GM12891 (cell line): ENCODE data around the gene DDX18.

Experiments
- PAX5 ChIP-seq: IDR thresholded peaks from 2 replicates; pipeline ENCODE4 v1.6.1; 2011; ENCODE audit warnings: low read length, moderate library complexity, mild to moderate bottlenecking; ENCODE audit not compliant: insufficient read depth, severe bottlenecking
- POLR2A ChIP-seq: IDR thresholded peaks from 2 replicates; pipeline ENCODE4 v1.6.1; 2011; ENCODE audit warnings: low read depth, low read length, control low read depth
- POLR2AphosphoS5 ChIP-seq: IDR thresholded peaks from 2 replicates; pipeline ENCODE4 v1.6.1; 2011; ENCODE audit warnings: low read depth, low read length, control low read depth
- POU2F2 ChIP-seq: IDR thresholded peaks from 2 replicates; pipeline ENCODE4 v1.6.1; 2011; ENCODE audit warnings: low read depth, mild to moderate bottlenecking, control low read depth, low read length, moderate library complexity
- SPI1 ChIP-seq: IDR thresholded peaks from 2 replicates; pipeline ENCODE4 v1.6.1; 2011; ENCODE audit warnings: low read depth, low read length, control low read depth
- TAF1 ChIP-seq: IDR thresholded peaks from 2 replicates; pipeline ENCODE4 v1.6.1; 2011; ENCODE audit warnings: low read depth, low read length, control low read depth

GRCh38 chr2:117835990-117836760 is 21.7 kb downstream of the DDX18 start:
- TF ChIP-seq TAF1 (no peak), POLR2A (no peak), POLR2AphosphoS5 (no peak), SPI1 (no peak), POU2F2 (no peak), PAX5 (no peak)
